Bronchial epithelial cell (primary cell): ENCODE data around the gene SLF1. TPM values are rescaled to one million over a fixed set of nuclear protein-coding genes. Genes with fewer than 3 reads are reported as not detected.

Experiments used
- DNase-seq: peaks from one replicate; pipeline ENCODE4 v3.0.0-alpha.2; 2010; ENCODE audit warnings: low read depth
- FAIRE-seq: peaks from 2 replicates; lab custom pipeline; 2011; peaks lifted over from hg19 to GRCh38; lab: Jason Lieb, UNC
- H3K27me3 ChIP-seq: 2 replicates; pipeline ENCODE4 v1.5.1; 2011; ENCODE audit warnings: low read length; ENCODE audit not compliant: control insufficient read depth, insufficient read depth
- H3K36me3 ChIP-seq: 2 replicates; pipeline ENCODE4 v1.5.1; 2011; ENCODE audit warnings: low read length; ENCODE audit not compliant: control insufficient read depth, insufficient read depth
- H3K4me3 ChIP-seq: 2 replicates; pipeline ENCODE4 v1.5.1; 2011; ENCODE audit warnings: mild to moderate bottlenecking, low read depth, low read length, control low read depth
- CTCF ChIP-seq: IDR thresholded peaks from 2 replicates; pipeline ENCODE4 v1.5.1; 2011; ENCODE audit warnings: mild to moderate bottlenecking, moderate library complexity, low read length, control low read depth, inconsistent platforms; ENCODE audit not compliant: insufficient read depth, severe bottlenecking
- total RNA-seq: library from RNA; depleted of rRNA; stranded (reverse); fragments of >200 nt; gene quantifications from 2 replicates; pipeline ENCODE4 v1.2.1, GENCODE V29; 2014

Gene SLF1
- total RNA-seq, 1 donor from 2014 or later = 2.9 TPM

- peak; percentile 97 for DNase-seq
- FAIRE-seq = no peak
- H3K4me3 ChIP-seq = no peak overlapping the region
- peak; percentile 7 for TF ChIP-seq CTCF
- no peaks in the 10 kb centered on the region for H3K27me3 ChIP-seq
- no peaks in the 10 kb centered on the region for H3K36me3 ChIP-seq
These were observed 74.8 kb downstream of the SLF1 start for GRCh38 chr5:94693043-94693822.

GRCh38 chr5:94693845-94694370, 75.4 kb downstream of the SLF1 start:
- FAIRE-seq = no peak
- TF ChIP-seq CTCF = no peak
- no peak for DNase-seq
- Histone ChIP-seq H3K4me3 (no peak overlapping the region), H3K27me3 (no peaks in the 10 kb centered on the region), H3K36me3 (no peaks in the 10 kb centered on the region)

- no peak for DNase-seq
- no peaks in the 10 kb centered on the region for H3K36me3 ChIP-seq
- no peaks in the 10 kb centered on the region for H3K27me3 ChIP-seq
- no peak for FAIRE-seq
- H3K4me3 ChIP-seq = no peak overlapping the region
- no peak for TF ChIP-seq CTCF
These were observed 76.2 kb downstream of the SLF1 start for GRCh38 chr5:94694671-94695070.

- H3K36me3 ChIP-seq = no peaks in the 10 kb centered on the region
- FAIRE-seq (no peak), DNase-seq (no peak)
- no peaks in the 10 kb centered on the region for H3K27me3 ChIP-seq
- H3K4me3 ChIP-seq = no peak overlapping the region
- TF ChIP-seq CTCF = no peak
These were observed 79.7 kb downstream of the SLF1 start for GRCh38 chr5:94698197-94698596.

GRCh38 chr5:94699562-94699961, 81.1 kb downstream of the SLF1 start:
- FAIRE-seq (no peak), DNase-seq (no peak)

More at GRCh38 chr5:94699562-94699961, 81.1 kb downstream of the SLF1 start:
- TF ChIP-seq CTCF = no peak
- H3K27me3 ChIP-seq = no peaks in the 10 kb centered on the region
- H3K4me3 ChIP-seq = no peak overlapping the region
- no peaks in the 10 kb centered on the region for H3K36me3 ChIP-seq
